Heart left ventricle (tissue), 13 donors: ENCODE data around the gene FBXO4.

Source experiments
- POLR2A ChIP-seq, 2 donors: fragments of 450-650 bp; IDR thresholded peaks; one replicate each; pipeline ENCODE4 v1.6.1; 2017; ENCODE audit warnings: antibody characterized with exemption in 2 of 2, mild to moderate bottlenecking in 2 of 2, moderate library complexity in 2 of 2
- TF ChIP-seq, protein P1 (sequence below), 12 donors: fragments of 200-600 bp; sonication (generic) in 4 of 12; IDR thresholded peaks; one replicate each; pipeline versions ENCODE4 v1.5.0 to v1.8.0; 2018 to 2022; ENCODE audit warnings: antibody characterized with exemption in 12 of 12, mild to moderate bottlenecking in 5 of 12
- donor health status: ischemic (EF 13 %, LVEDD 7.1; RV severe dilation, severe dysfunction).
- donor health status: DM: no; HTN: yes; CAD: no.
- donor health status: DM: no; HTN: no; CAD: no.
- donor health status: ischemic (EF 25% LVEDD 6.9; RV normal size, moderate dysfunction).
- donor health status: ischemic (EF 25% LVEDD 5.7; RV mildly dilated, moderate dysfunction).
- donor health status: ischemic (EF 35%, LVEDD 5.7; RV mildly dilated, moderate dysfunction).
- donor health status: nonischemic (EF 11% LVEDD 7.7; RV severe dilation, severe dysfunction).
- donor health status: DM: yes; HTN: yes; CAD: no.
- donor health status: PGD.
- donor health status: ischemic (EF 29% LVEDD 5.4; RV normal size, mild dysfunction).
- donor health status: nonischemic (EF 23%, LVEDD 6.1; RV moderate dilation, normal function).

DNA sequence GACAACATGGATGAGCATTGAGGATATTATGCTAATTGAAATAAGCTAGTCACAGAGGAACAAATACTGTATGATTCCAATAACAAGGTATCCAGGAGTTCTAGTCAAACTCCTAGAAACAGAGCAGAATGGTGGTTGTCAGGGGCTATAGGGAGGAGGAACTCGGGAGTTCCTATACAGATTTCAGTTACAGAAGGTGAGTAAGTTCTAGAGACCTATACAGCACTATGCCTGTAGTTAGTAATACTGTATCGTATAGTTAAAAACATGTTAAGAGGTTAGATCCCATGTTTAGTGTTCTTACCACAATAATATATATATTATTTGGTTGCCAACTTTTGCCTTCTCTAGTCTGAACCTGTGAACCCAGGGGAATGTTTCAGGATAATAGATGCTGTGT, 46.9 kb upstream of the FBXO4 start:
- no peak for TF ChIP-seq POLR2A (IDR thresholded peaks at IDR 0.05)
- TF ChIP-seq, protein P1, sequence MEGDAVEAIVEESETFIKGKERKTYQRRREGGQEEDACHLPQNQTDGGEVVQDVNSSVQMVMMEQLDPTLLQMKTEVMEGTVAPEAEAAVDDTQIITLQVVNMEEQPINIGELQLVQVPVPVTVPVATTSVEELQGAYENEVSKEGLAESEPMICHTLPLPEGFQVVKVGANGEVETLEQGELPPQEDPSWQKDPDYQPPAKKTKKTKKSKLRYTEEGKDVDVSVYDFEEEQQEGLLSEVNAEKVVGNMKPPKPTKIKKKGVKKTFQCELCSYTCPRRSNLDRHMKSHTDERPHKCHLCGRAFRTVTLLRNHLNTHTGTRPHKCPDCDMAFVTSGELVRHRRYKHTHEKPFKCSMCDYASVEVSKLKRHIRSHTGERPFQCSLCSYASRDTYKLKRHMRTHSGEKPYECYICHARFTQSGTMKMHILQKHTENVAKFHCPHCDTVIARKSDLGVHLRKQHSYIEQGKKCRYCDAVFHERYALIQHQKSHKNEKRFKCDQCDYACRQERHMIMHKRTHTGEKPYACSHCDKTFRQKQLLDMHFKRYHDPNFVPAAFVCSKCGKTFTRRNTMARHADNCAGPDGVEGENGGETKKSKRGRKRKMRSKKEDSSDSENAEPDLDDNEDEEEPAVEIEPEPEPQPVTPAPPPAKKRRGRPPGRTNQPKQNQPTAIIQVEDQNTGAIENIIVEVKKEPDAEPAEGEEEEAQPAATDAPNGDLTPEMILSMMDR (IDR thresholded peaks at IDR 0.05), result no peak
